Astrocyte of the cerebellum (primary cell): ENCODE data around the gene PGBD5.

ENCODE experiments used
- DNase-seq: peaks from one replicate; pipeline ENCODE4 v3.0.0-alpha.2; 2011; ENCODE audit warnings: low read depth
- H3K4me3 ChIP-seq: 2 replicates; pipeline ENCODE4 v1.5.1; 2011; ENCODE audit warnings: mild to moderate bottlenecking, low read depth, low read length, moderate library complexity
- in situ Hi-C: cut with HindIII; loops from 2 replicates; pipeline ENCODE4 v1.10.0; 2017; ENCODE audit warnings: low sequenced_read_pairs
- TF ChIP-seq, protein P1 (sequence below): IDR thresholded peaks from 2 replicates; pipeline ENCODE4 v1.5.1; 2012; ENCODE audit warnings: low read length, low read depth, moderate library complexity, mild to moderate bottlenecking; ENCODE audit errors: missing control alignments

The PGBD5 gene

DNA sequence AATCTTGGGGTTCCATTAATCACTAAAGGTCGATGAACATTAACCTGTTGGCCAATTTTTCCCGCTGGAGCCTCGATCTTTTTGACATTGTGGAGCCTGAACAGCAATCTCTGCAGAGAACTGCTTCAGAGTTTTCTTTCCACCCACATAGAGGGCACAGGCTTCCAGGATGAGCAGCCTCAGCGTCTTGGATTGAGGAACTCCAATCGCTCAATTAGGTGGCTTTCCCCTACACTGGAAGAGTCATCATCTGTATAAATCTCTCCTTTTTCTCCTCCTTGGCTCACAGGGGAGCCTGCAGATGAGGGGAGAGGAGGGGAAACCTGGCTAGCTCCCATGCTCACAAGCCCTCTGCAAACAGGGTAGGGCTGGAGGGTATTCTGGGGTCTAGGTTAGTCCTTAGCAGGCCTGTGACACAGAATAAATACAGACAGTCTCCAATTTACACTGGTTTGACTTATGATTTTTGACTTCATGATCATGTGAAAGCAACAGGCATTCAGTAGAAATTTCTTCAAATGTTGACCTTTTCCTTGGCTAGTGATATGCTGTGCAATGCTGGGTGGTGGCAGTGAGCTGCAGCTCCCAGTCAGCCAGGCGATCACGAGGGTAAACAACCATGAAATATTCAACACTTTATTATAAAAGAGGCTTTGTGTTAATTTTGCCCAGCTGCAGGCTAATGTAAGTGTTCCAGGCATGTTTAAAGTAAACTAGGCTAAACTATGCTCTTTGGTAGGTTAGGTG, 80.8 kb downstream of the PGBD5 start:
- H3K4me3 ChIP-seq, result no peak overlapping the region
- in situ Hi-C loops, result no loop called here
- TF ChIP-seq, protein P1, sequence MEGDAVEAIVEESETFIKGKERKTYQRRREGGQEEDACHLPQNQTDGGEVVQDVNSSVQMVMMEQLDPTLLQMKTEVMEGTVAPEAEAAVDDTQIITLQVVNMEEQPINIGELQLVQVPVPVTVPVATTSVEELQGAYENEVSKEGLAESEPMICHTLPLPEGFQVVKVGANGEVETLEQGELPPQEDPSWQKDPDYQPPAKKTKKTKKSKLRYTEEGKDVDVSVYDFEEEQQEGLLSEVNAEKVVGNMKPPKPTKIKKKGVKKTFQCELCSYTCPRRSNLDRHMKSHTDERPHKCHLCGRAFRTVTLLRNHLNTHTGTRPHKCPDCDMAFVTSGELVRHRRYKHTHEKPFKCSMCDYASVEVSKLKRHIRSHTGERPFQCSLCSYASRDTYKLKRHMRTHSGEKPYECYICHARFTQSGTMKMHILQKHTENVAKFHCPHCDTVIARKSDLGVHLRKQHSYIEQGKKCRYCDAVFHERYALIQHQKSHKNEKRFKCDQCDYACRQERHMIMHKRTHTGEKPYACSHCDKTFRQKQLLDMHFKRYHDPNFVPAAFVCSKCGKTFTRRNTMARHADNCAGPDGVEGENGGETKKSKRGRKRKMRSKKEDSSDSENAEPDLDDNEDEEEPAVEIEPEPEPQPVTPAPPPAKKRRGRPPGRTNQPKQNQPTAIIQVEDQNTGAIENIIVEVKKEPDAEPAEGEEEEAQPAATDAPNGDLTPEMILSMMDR, result no peak

GRCh38 chr1:230342699-230343098, 83.4 kb downstream of the PGBD5 start:
- H3K4me3 ChIP-seq, result no peak overlapping the region
- in situ Hi-C loops, result no loop called here
- TF ChIP-seq, protein P1, result no peak
- no peak for DNase-seq

More for the DNA sequence above, 80.8 kb downstream of the PGBD5 start:
- no peak for DNase-seq

DNA sequence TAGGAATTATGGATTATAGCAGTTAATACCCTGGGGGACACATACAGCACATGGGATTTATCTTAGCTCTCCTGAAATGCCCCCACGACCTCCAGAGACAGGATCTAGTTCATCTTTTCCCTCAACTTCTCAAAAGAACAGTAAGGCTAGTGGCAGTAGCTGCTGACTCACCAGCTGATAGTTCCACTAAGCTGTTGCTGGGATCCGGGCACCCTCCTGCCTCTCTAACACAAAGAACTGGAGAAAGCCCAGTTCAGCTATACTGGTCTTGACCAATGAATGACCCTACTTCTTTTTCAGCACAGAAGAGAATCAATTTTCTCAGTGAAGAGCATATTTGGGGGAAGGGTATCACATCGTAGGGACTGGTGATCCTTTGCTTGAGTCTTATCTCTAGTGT, 84.1 kb downstream of the PGBD5 start:
- no peak overlapping the region for H3K4me3 ChIP-seq
- TF ChIP-seq, protein P1, result no peak
- in situ Hi-C loops, result no loop called here
- no peak for DNase-seq

- no peak overlapping the region for H3K4me3 ChIP-seq
- no peak for DNase-seq
- in situ Hi-C loops, result no loop called here
- TF ChIP-seq, protein P1, result no peak
Measured at GRCh38 chr1:230341162-230341546, 85.0 kb downstream of the PGBD5 start.

- TF ChIP-seq, protein P1, result no peak
- in situ Hi-C loops, result no loop called here
- no peak overlapping the region for H3K4me3 ChIP-seq
- DNase-seq, result no peak
Measured at GRCh38 chr1:230340526-230341161, 85.5 kb downstream of the PGBD5 start.

GRCh38 chr1:230339033-230339432, 87.1 kb downstream of the PGBD5 start:
- in situ Hi-C loops, result no loop called here
- no peak for DNase-seq
- TF ChIP-seq, protein P1, result no peak
- no peak overlapping the region for H3K4me3 ChIP-seq
